Vagina (tissue), 2 donors: ENCODE measurements around the gene NLGN4X.

ENCODE experiments used
- POLR2AphosphoS5 ChIP-seq, 2 donors: sonication (generic); formaldehyde crosslinking; IDR thresholded peaks; one replicate each; pipeline ENCODE4 v1.9.0; 2017; ENCODE audit warnings: antibody characterized with exemption in 2 of 2, mild to moderate bottlenecking in 2 of 2, low read depth in 1 of 2; ENCODE audit not compliant: insufficient read depth in 1 of 2
- TF ChIP-seq, protein P1 (sequence below), 3 experiments: fragments of 450-650 bp in 2 of 3; fragments of 200-600 bp in 1 of 3; sonication (generic) in 1 of 3; IDR thresholded peaks; one replicate each; pipeline ENCODE4 v1.5.1; 2017 to 2019; ENCODE audit warnings: antibody characterized with exemption in 3 of 3, mild to moderate bottlenecking in 2 of 3, moderate library complexity in 2 of 3

DNA sequence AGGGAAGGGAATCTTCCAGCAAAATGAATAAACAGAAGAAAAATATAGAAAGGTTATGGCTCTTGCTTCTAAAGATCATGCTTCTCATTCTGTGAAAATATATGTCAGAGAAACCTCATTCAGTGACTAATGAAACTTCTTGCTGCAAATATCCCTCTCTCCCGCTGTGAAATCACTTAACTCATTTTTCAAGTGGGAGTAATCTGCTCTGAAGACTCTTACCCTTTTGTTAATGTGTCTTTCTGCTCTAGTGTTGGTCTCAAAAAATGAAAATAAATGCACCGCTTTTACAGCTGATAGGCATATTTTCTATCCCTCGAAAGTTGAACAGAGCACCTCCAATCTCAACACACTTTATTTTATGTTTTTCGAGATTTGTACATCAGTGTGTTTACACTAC is 252.3 kb downstream of the NLGN4X start:
- TF ChIP-seq POLR2AphosphoS5 (IDR thresholded peaks at IDR 0.05; ENCODE audit: insufficient read depth in 1 of 2, low read depth in 1 of 2) = no peak
- TF ChIP-seq, protein P1, sequence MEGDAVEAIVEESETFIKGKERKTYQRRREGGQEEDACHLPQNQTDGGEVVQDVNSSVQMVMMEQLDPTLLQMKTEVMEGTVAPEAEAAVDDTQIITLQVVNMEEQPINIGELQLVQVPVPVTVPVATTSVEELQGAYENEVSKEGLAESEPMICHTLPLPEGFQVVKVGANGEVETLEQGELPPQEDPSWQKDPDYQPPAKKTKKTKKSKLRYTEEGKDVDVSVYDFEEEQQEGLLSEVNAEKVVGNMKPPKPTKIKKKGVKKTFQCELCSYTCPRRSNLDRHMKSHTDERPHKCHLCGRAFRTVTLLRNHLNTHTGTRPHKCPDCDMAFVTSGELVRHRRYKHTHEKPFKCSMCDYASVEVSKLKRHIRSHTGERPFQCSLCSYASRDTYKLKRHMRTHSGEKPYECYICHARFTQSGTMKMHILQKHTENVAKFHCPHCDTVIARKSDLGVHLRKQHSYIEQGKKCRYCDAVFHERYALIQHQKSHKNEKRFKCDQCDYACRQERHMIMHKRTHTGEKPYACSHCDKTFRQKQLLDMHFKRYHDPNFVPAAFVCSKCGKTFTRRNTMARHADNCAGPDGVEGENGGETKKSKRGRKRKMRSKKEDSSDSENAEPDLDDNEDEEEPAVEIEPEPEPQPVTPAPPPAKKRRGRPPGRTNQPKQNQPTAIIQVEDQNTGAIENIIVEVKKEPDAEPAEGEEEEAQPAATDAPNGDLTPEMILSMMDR (IDR thresholded peaks at IDR 0.05) = no peak
